PC-3 (cell line): ENCODE data around the gene YWHAH. TPM values are rescaled to one million over a fixed set of nuclear protein-coding genes. Genes with fewer than 3 reads are reported as not detected.

Experiments used
- ATAC-seq: fragments of 200-7000 bp; cut with Tn5 transposase; 2 replicates; pipeline ENCODE4 v1.9.1; 2020; ENCODE audit warnings: mild to moderate bottlenecking, moderate library complexity
- BruUV-seq: library from RNA; stranded (reverse); fragments of 400-500 nt; replicated peaks from 2 replicates; lab custom pipeline; 2021; lab: Mats Ljungman, UMichigan
- CTCF ChIA-PET: fragments of 300-600 bp; sonication (Branson Sonifier 250); formaldehyde crosslinking; loops from one replicate; lab custom pipeline; 2022; ENCODE audit warnings: antibody characterized with exemption; lab: Charles Lee
- POLR2A ChIA-PET: fragments of 300-600 bp; sonication (Branson Sonifier 250); formaldehyde crosslinking; loops from one replicate; lab custom pipeline; 2022; ENCODE audit warnings: antibody characterized with exemption; ENCODE audit not compliant: unreplicated experiment; lab: Charles Lee
- DNase-seq: peaks from one replicate; pipeline ENCODE4 v3.0.0-alpha.2; 2015
- H2AFZ ChIP-seq: fragments of 300-600 bp; sonication (generic); 2 replicates; pipeline ENCODE4 v1.6.0; 2016; ENCODE audit warnings: antibody characterized with exemption, low read length
- H3F3A ChIP-seq: fragments of 300-600 bp; sonication (generic); one replicate; pipeline ENCODE4 v1.6.0; 2017; ENCODE audit warnings: antibody characterized with exemption, low read length, control low read depth, mild to moderate bottlenecking; ENCODE audit not compliant: unreplicated experiment
- H3K27ac ChIP-seq: fragments of 300-600 bp; sonication (generic); 2 replicates; pipeline ENCODE4 v1.5.1; 2016; ENCODE audit warnings: mild to moderate bottlenecking, low read length
- H3K27me3 ChIP-seq: fragments of 300-600 bp; sonication (generic); 2 replicates; pipeline ENCODE4 v1.6.1; 2016; ENCODE audit warnings: low read length, mixed read lengths
- H3K36me3 ChIP-seq: fragments of 300-600 bp; sonication (generic); 2 replicates; pipeline ENCODE4 v1.6.1; 2016; ENCODE audit warnings: low read depth, mixed run types, low read length, mixed read lengths
- H3K4me1 ChIP-seq: fragments of 300-600 bp; sonication (generic); 2 replicates; pipeline ENCODE4 v1.5.1; 2016; ENCODE audit warnings: low read length; ENCODE audit not compliant: insufficient read depth
- H3K4me2 ChIP-seq: fragments of 300-600 bp; sonication (generic); 2 replicates; pipeline ENCODE4 v1.6.0; 2016; ENCODE audit warnings: low read length
- H3K4me3 ChIP-seq: fragments of 300-600 bp; sonication (generic); 2 replicates; pipeline ENCODE4 v1.5.1; 2016; ENCODE audit warnings: mild to moderate bottlenecking, low read length, mixed read lengths
- H3K79me2 ChIP-seq: fragments of 300-600 bp; sonication (generic); 2 replicates; pipeline ENCODE4 v1.6.1; 2017; ENCODE audit warnings: low read length, mixed read lengths
- H3K9ac ChIP-seq: fragments of 300-600 bp; sonication (generic); 2 replicates; pipeline ENCODE4 v1.6.0; 2016; ENCODE audit warnings: mild to moderate bottlenecking, low read length
- H3K9me2 ChIP-seq: fragments of 300-600 bp; sonication (generic); replicated peaks from 2 replicates; pipeline ENCODE4 v1.6.1; 2016; ENCODE audit warnings: mixed run types, low read length, mixed read lengths
- H3K9me3 ChIP-seq: fragments of 300-600 bp; sonication (generic); 2 replicates; pipeline ENCODE4 v1.6.1; 2016; ENCODE audit warnings: low read length, mixed read lengths
- H4K20me1 ChIP-seq: fragments of 300-600 bp; sonication (generic); 2 replicates; pipeline ENCODE4 v1.6.1; 2016; ENCODE audit warnings: low read length, mixed read lengths
- EZH2 ChIP-seq: fragments of 300-600 bp; sonication (generic); IDR thresholded peaks from one replicate; pipeline ENCODE4 v1.6.1; 2017; ENCODE audit warnings: antibody characterized with exemption, mild to moderate bottlenecking, low read length; ENCODE audit not compliant: unreplicated experiment
- EZH2phosphoT487 ChIP-seq: fragments of 300-600 bp; sonication (generic); IDR thresholded peaks from 2 replicates; pipeline ENCODE4 v1.6.1; 2018; ENCODE audit warnings: mild to moderate bottlenecking, antibody characterized with exemption, low read length, borderline replicate concordance
- intact Hi-C: fragments of 100-400 bp; cut with micrococcal nuclease; formaldehyde crosslinking; loops from 2 replicates; pipeline ENCODE4 v1.9.0; 2023
- total RNA-seq: library from RNA; depleted of rRNA; stranded (reverse); fragments of >200 nt; gene quantifications from 2 replicates; pipeline ENCODE4 v1.2.3, GENCODE V29; 2014
- TF ChIP-seq, protein P1 (sequence below): fragments of 300-600 bp; sonication (generic); conservative IDR thresholded peaks from 2 replicates; pipeline ENCODE4 v1.5.1; 2017; ENCODE audit warnings: antibody characterized with exemption, low read depth, mild to moderate bottlenecking, low read length

The YWHAH gene
- total RNA-seq, 1 experiment from 2014 or later = 75.0 TPM

DNA sequence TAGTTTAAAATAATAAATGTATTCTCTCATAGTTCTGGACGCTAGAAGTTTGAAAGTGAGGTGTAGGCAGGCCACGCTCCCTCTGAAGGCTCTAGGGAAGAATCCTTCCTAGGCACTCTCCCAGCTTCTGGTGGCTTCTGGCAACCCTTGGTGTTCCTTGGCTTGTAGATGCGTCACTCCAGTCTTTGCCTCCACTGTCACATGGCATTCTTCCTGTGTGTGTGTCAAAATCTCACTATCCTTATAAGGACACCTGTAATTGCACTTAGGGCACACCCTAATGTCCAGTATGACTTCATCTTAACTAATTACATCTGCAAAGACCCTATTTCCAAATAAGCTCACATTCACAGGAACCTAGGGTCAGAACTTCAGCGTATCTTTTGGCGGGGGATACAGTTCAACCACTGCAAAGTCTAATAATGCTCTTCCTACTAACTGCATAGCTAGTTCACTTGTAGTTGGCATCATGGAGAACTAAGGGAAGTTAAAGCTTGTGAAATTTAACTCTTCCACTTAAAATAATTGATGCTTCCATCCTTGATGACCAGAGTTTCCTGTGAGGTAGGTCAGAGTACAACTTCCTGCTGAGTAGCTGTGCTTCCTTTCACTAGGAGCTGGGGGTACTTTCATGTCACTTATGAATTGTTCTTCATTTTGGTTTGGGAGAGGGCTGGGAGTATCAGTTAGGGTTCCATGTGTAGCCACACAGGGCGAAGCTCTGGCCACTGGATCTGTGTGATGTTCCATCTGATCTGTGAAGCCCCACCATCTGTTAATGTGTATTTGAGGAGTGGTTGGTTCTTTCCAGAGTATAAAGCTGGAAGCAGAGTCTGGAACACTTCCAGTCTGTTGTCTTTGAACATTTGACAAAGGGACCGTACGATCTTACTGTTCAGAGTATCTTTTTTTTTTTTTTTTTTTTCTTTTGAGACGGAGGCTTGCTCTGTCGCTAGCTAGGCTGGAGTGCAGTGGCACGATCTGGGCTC is 10.5 kb downstream of the YWHAH start:
- BruUV-seq = no TSS peak
- no peak overlapping the region for H3K4me3 ChIP-seq
- POLR2A ChIA-PET = no interaction called here
- no peak for TF ChIP-seq EZH2phosphoT487
- TF ChIP-seq, protein P1, sequence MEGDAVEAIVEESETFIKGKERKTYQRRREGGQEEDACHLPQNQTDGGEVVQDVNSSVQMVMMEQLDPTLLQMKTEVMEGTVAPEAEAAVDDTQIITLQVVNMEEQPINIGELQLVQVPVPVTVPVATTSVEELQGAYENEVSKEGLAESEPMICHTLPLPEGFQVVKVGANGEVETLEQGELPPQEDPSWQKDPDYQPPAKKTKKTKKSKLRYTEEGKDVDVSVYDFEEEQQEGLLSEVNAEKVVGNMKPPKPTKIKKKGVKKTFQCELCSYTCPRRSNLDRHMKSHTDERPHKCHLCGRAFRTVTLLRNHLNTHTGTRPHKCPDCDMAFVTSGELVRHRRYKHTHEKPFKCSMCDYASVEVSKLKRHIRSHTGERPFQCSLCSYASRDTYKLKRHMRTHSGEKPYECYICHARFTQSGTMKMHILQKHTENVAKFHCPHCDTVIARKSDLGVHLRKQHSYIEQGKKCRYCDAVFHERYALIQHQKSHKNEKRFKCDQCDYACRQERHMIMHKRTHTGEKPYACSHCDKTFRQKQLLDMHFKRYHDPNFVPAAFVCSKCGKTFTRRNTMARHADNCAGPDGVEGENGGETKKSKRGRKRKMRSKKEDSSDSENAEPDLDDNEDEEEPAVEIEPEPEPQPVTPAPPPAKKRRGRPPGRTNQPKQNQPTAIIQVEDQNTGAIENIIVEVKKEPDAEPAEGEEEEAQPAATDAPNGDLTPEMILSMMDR = no peak
- no peak for TF ChIP-seq EZH2
- H3K27me3 ChIP-seq = no peaks in the 10 kb centered on the region
- H3K9me3 ChIP-seq = no peaks in the 10 kb centered on the region
- no peak overlapping the region for H2AFZ ChIP-seq
- intact Hi-C loops = no loop called here
- no peak overlapping the region for H3K27ac ChIP-seq
- H3K4me1 ChIP-seq = peaks cover 30% of the 10 kb centered on the region
- no peak overlapping the region for H3K9ac ChIP-seq
- H3K79me2 ChIP-seq = peaks cover 63% of the 10 kb centered on the region
- peaks cover 30% of the 10 kb centered on the region; the same call in 1 of the 2 replicates for H3K36me3 ChIP-seq
- peaks cover 58% of the 10 kb centered on the region for H4K20me1 ChIP-seq
- no peaks in the 10 kb centered on the region for H3F3A ChIP-seq
- H3K9me2 ChIP-seq = no peaks in the 10 kb centered on the region
- ATAC-seq = no peak
- CTCF ChIA-PET = no interaction called here
- H3K4me2 ChIP-seq = no peak overlapping the region
- DNase-seq = no peak

DNA sequence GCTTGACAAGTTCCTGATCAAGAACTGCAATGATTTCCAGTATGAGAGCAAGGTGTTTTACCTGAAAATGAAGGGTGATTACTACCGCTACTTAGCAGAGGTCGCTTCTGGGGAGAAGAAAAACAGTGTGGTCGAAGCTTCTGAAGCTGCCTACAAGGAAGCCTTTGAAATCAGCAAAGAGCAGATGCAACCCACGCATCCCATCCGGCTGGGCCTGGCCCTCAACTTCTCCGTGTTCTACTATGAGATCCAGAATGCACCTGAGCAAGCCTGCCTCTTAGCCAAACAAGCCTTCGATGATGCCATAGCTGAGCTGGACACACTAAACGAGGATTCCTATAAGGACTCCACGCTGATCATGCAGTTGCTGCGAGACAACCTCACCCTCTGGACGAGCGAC is 12.0 kb downstream of the YWHAH start:
- Histone ChIP-seq H3K27ac (no peak overlapping the region), H3K9me3 (no peaks in the 10 kb centered on the region), H2AFZ (no peak overlapping the region), H3K79me2 (peaks cover 48% of the 10 kb centered on the region), H3K4me3 (no peak overlapping the region), H4K20me1 (peaks cover 45% of the 10 kb centered on the region), H3K27me3 (no peaks in the 10 kb centered on the region), H3K9me2 (no peaks in the 10 kb centered on the region), H3F3A (no peaks in the 10 kb centered on the region), H3K36me3 (peaks cover 25% of the 10 kb centered on the region; the same call in 1 of the 2 replicates), H3K4me2 (no peak overlapping the region), H3K4me1 (peaks cover 16% of the 10 kb centered on the region), H3K9ac (no peak overlapping the region)
- DNase-seq (no peak), ATAC-seq (no peak)
- intact Hi-C loops = no loop called here
- BruUV-seq = no TSS peak
- ChIA-PET POLR2A (no interaction called here), CTCF (no interaction called here)
- TF ChIP-seq, protein P1 = no peak
- TF ChIP-seq EZH2phosphoT487 (no peak), EZH2 (no peak)
